Measurements from ENCODE around the gene KCNJ16.

- TF ChIP-seq POLR2A (IDR thresholded peaks at IDR 0.05; ENCODE audit: low read depth, low read length) (no peak), TAF1 (IDR thresholded peaks at IDR 0.05; ENCODE audit: borderline replicate concordance, low read depth, low read length) (no peak)
These were observed 26.0 kb downstream of the KCNJ16 start for GRCh38 chr17:70100983-70101382.
